ENCODE results near the gene RTP4. TPM values are rescaled to one million over a fixed set of nuclear protein-coding genes. Genes with fewer than 3 reads are reported as not detected.
"Not testable (repeated sequence)": the region's sequence is repeated elsewhere in the genome, so short reads cannot be mapped to it uniquely, and the experiment has no call there.

Gene RTP4
- total RNA-seq, 1 donor from 2014 or later, result 10.9 TPM

- Histone ChIP-seq H3K4me3 (no peak overlapping the region), H3K27me3 (ENCODE audit: low read depth) (no peaks in the 10 kb centered on the region), H3K9me3 (no peaks in the 10 kb centered on the region), H3K4me1 (no peaks in the 10 kb centered on the region), H3K27ac (no peak overlapping the region), H3K36me3 (no peaks in the 10 kb centered on the region)
- no peak for DNase-seq
- intact Hi-C loops (cut with DNase I), result no loop called here
- peak in 1 of 2 donors; percentile 23 for ATAC-seq
- TF ChIP-seq, protein P1, sequence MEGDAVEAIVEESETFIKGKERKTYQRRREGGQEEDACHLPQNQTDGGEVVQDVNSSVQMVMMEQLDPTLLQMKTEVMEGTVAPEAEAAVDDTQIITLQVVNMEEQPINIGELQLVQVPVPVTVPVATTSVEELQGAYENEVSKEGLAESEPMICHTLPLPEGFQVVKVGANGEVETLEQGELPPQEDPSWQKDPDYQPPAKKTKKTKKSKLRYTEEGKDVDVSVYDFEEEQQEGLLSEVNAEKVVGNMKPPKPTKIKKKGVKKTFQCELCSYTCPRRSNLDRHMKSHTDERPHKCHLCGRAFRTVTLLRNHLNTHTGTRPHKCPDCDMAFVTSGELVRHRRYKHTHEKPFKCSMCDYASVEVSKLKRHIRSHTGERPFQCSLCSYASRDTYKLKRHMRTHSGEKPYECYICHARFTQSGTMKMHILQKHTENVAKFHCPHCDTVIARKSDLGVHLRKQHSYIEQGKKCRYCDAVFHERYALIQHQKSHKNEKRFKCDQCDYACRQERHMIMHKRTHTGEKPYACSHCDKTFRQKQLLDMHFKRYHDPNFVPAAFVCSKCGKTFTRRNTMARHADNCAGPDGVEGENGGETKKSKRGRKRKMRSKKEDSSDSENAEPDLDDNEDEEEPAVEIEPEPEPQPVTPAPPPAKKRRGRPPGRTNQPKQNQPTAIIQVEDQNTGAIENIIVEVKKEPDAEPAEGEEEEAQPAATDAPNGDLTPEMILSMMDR (IDR thresholded peaks at IDR 0.05), result no peak
These were observed 35.6 kb downstream of the RTP4 start for GRCh38 chr3:187403768-187404288.

DNA sequence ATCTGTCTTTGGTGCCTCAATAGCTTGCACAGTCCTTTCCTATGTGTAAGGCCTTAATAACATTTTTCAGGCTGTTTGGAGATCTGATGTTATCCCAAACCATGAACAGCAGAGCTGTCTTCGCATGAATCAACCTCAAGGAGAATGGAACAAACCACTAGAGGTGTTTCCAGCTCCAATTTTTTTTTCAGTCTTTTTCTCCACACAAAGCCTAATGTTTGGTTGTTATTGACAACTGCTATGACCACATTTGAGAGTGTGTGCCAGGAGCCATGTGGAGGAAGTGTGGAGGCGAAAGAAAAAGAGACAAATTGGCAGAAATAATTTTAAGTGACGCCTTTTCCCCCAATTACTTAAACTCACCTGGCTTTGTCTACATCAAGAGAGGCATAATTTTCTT, 38.7 kb downstream of the RTP4 start:
- no peak for ATAC-seq
- H3K27ac ChIP-seq, result no peak overlapping the region
- H3K36me3 ChIP-seq, result no peaks in the 10 kb centered on the region
- DNase-seq, result no peak
- H3K9me3 ChIP-seq, result no peaks in the 10 kb centered on the region
- H3K27me3 ChIP-seq (ENCODE audit: low read depth), result no peaks in the 10 kb centered on the region
- H3K4me1 ChIP-seq, result no peaks in the 10 kb centered on the region
- TF ChIP-seq, protein P1 (IDR thresholded peaks at IDR 0.05), result no peak
- H3K4me3 ChIP-seq, result no peak overlapping the region
- intact Hi-C loops (cut with DNase I), result no loop called here

DNA sequence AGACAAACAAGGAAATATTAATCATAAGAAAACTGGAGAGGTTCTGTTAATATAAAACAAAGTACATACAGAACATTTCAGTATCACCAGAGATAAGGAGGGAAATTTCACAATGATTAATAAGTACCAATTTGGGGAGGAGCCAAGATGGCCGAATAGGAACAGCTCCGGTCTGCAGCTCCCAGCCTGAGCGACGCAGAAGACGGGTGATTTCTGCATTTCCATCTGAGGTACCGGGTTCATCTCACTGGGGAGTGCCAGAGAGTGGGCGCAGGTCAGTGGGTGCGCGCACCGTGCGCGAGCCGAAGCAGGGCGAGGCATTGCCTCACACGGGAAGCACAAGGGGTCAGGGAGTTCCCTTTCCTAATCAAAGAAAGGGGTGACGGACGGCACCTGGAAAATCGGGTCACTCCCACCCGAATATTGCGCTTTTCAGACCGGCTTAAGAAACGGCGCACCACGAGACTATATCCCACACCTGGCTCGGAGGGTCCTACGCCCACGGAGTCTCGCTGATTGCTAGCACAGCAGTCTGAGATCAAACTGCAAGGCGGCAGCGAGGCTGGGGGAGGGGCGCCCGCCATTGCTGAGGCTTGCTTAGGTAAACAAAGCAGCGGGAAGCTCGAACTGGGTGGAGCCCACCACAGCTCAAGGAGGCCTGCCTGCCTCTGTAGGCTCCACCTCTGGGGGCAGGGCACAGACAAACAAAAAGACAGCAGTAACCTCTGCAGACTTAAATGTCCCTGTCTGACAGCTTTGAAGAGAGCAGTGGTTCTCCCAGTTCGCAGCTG, 44.0 kb downstream of the RTP4 start:
- H3K9me3 ChIP-seq; H3K27ac ChIP-seq; H3K36me3 ChIP-seq; intact Hi-C loops (cut with DNase I); H3K4me3 ChIP-seq; DNase-seq; ATAC-seq; H3K27me3 ChIP-seq (ENCODE audit: low read depth); H3K4me1 ChIP-seq: not testable (repeated sequence)

Other genes starting within 250 kb of the RTP4 start
- 4.8 TPM for gene RPL39L, start 228.9 kb upstream of the RTP4 start, total RNA-seq
- gene RTP1, start 170.9 kb upstream of the RTP4 start, total RNA-seq, result not detected
- gene MASP1, start 76.6 kb upstream of the RTP4 start, total RNA-seq, result 4.3 TPM

Data from lower lobe of right lung (tissue), 2 donors.